BE2C (cell line): ENCODE data around the gene ZNF354B.

Source experiments
- DNase-seq: peaks from one replicate; pipeline ENCODE4 v3.0.0-alpha.2; 2020
- H3K27me3 ChIP-seq: fragments of 250-450 bp; sonication (Bioruptor Pico); 2 replicates; pipeline ENCODE4 v1.5.1; 2020; ENCODE audit warnings: mild to moderate bottlenecking
- H3K36me3 ChIP-seq: fragments of 250-450 bp; sonication (Bioruptor Pico); 2 replicates; pipeline ENCODE4 v1.5.1; 2020; ENCODE audit warnings: mild to moderate bottlenecking
- H3K4me1 ChIP-seq: fragments of 250-450 bp; sonication (Bioruptor Pico); 2 replicates; pipeline ENCODE4 v1.5.1; 2020
- H3K4me3 ChIP-seq: 2 replicates; pipeline ENCODE4 v1.5.1; 2011; ENCODE audit warnings: low read depth, low read length
- H3K9me3 ChIP-seq: fragments of 250-450 bp; sonication (Bioruptor Pico); 2 replicates; pipeline ENCODE4 v1.5.1; 2020
- CTCF ChIP-seq: IDR thresholded peaks from 2 replicates; pipeline ENCODE4 v1.5.1; 2012; ENCODE audit warnings: mild to moderate bottlenecking, low read depth, low read length

The ZNF354B gene

DNA sequence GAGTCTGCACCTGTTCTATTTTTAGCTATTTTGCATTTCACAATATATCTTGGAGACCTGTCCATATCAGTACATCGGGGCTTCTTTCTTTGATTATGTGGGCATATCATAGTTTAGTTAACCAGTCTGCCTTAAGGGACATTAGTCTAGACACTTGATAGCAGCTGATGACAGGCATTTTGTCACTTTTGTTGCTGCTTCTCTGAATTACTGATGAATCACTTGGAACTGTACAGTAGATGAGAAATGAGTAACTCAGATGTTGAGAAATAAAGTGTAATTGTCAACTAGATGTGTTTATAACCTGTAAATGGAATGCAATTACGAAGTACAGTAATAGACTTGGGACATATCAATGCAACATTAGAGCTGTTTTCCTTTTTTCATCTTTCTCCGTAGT, 43.1 kb downstream of the ZNF354B start:
- Histone ChIP-seq H3K4me3 (no peak overlapping the region), H3K36me3 (no peaks in the 10 kb centered on the region), H3K9me3 (no peaks in the 10 kb centered on the region), H3K27me3 (no peaks in the 10 kb centered on the region), H3K4me1 (no peaks in the 10 kb centered on the region)
- no peak for DNase-seq
- no peak for TF ChIP-seq CTCF

- H3K36me3 ChIP-seq = no peaks in the 10 kb centered on the region
- TF ChIP-seq CTCF = no peak
- no peak overlapping the region for H3K4me3 ChIP-seq
- peaks cover 15% of the 10 kb centered on the region for H3K9me3 ChIP-seq
- no peaks in the 10 kb centered on the region for H3K27me3 ChIP-seq
- no peaks in the 10 kb centered on the region for H3K4me1 ChIP-seq
- no peak for DNase-seq
These were observed 72.3 kb downstream of the ZNF354B start for GRCh38 chr5:178931846-178932760.
